Psoas muscle (tissue), 8 donors: ENCODE results near the gene OR2T34. TPM values are rescaled to one million over a fixed set of nuclear protein-coding genes. Genes with fewer than 3 reads are reported as not detected.
"Not testable (repeated sequence)": the region's sequence is repeated elsewhere in the genome, so short reads cannot be mapped to it uniquely, and the experiment has no call there.

ENCODE experiments used
- ATAC-seq, 4 donors: fragments of 200-7000 bp; cut with Tn5 transposase; one replicate each; pipeline ENCODE4 v1.9.1; 2020; ENCODE audit warnings: moderate library complexity in 3 of 4, mild to moderate bottlenecking in 2 of 4
- DNase-seq, 2 donors: peaks; one replicate each; pipeline ENCODE4 v3.0.0-alpha.2; 2020
- H3K27ac ChIP-seq: fragments of 200-600 bp; one replicate; pipeline ENCODE4 v1.8.0; 2022
- H3K27me3 ChIP-seq, 3 donors: fragments of 200-600 bp in 1 of 3; one replicate each; pipeline versions ENCODE4 v1.6.1 to v1.8.0; 2013 to 2022; ENCODE audit warnings: low read length in 2 of 3, mild to moderate bottlenecking in 2 of 3, moderate library complexity in 1 of 3; ENCODE audit not compliant: insufficient read depth in 3 of 3
- H3K36me3 ChIP-seq, 2 donors: fragments of 200-600 bp in 1 of 2; one replicate each; pipeline versions ENCODE4 v1.6.1 to v1.8.0; 2013 to 2022; ENCODE audit warnings: low read depth in 1 of 2, mild to moderate bottlenecking in 1 of 2, moderate library complexity in 1 of 2; ENCODE audit not compliant: insufficient read depth in 1 of 2
- H3K4me1 ChIP-seq: fragments of 200-600 bp; one replicate; pipeline ENCODE4 v1.8.0; 2022
- H3K4me3 ChIP-seq: fragments of 200-600 bp; one replicate; pipeline ENCODE4 v1.8.0; 2022; ENCODE audit warnings: mild to moderate bottlenecking
- H3K9me3 ChIP-seq: fragments of 200-600 bp; one replicate; pipeline ENCODE4 v1.8.0; 2022
- WGBS, 3 donors: extraction: QIAGEN DNeasy Blood & Tissue Kit; methylation state at CpG; one replicate each; pipeline versions ENCODE4 v1.1.6 to v1.1.7; 2013; 5-methylcytosine and 5-hydroxymethylcytosine counted together
- intact Hi-C, 2 donors: fragments of 100-400 bp; cut with DNase I; formaldehyde crosslinking; loops; one replicate each; pipeline versions ENCODE4 v1.11.0 to v1.14.2; 2022
- long read RNA-seq, 2 donors: library from polyadenylated mRNA; unstranded; transcript quantifications; one replicate each; pipeline ENCODE4 v2.0.0, GENCODE V29; 2021
- polyA plus RNA-seq, 3 donors: library from polyadenylated mRNA; stranded (reverse); fragments of 200-250 nt; gene quantifications; one replicate each; pipeline ENCODE4 v1.2.3, GENCODE V29; 2013
- total RNA-seq, 4 donors: library from RNA; stranded (reverse); fragmentation: NEBNext Ultra II Directional in 2 of 4; extraction: Animal tissue kit (Norgen Biotek cat#: 25700) in 2 of 4; gene quantifications; one replicate each; pipeline versions ENCODE4 v1.2.1 to v1.2.4, GENCODE V29; 2021 to 2023
- TF ChIP-seq, protein P1 (sequence below): fragments of 200-600 bp; IDR thresholded peaks from one replicate; pipeline ENCODE4 v1.8.0; 2022; ENCODE audit warnings: antibody characterized with exemption
- donor health status: healthy with polysubstance abuse.
- donor health status: DM: no; HTN: no; CAD: no; lungs with moderate emphysema.
- donor health status: Bipolar disorder and iron deficiency.
- donor health status: healthy.
- donor health status: DM: yes; HTN: yes; CAD: no.
- donor health status: DM: no; HTN: no; CAD: no.
- donor health status: DM: no; HTN: no; CAD: no.
- donor health status: DM: yes; HTN: yes; CAD: no.

Gene OR2T34, protein sequence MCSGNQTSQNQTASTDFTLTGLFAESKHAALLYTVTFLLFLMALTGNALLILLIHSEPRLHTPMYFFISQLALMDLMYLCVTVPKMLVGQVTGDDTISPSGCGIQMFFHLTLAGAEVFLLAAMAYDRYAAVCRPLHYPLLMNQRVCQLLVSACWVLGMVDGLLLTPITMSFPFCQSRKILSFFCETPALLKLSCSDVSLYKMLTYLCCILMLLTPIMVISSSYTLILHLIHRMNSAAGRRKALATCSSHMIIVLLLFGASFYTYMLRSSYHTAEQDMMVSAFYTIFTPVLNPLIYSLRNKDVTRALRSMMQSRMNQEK
- total RNA-seq: not detected
- not detected for polyA plus RNA-seq
- long read RNA-seq, donor 1: 0 reads
- long read RNA-seq, donor 2: 0 reads

DNA sequence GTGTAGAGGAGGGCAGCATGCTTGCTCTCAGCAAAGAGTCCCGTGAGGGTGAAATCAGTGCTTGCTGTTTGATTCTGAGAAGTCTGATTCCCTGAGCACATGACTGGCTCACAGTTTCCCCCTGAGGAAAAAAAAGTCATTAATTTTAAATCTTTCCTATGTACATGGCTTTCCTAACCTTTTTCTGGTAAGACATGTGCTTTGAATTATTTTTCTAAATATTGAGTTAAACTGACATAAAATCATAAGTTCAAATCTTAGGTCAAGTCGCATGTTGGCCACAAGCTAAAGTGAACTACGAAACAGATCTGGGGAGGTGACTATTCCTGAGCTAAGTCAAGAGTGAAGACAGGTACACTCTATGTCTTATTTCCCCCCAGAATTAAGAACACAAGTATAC is at the start of gene OR2T34:
Gene OR2T34, minus strand, starts transcription at position 101 of the 400 bp plus-strand sequence. Its CDS starts 0 bp downstream, at position 101.
- H3K27me3 ChIP-seq, H3K4me3 ChIP-seq, DNase-seq, H3K27ac ChIP-seq, H3K36me3 ChIP-seq, intact Hi-C loops, H3K9me3 ChIP-seq, ATAC-seq, H3K4me1 ChIP-seq: not testable (repeated sequence)
- 76 to 83% (median 78%) methylated on average over 3 of the region's 3 CpGs for WGBS, 3 donors

DNA sequence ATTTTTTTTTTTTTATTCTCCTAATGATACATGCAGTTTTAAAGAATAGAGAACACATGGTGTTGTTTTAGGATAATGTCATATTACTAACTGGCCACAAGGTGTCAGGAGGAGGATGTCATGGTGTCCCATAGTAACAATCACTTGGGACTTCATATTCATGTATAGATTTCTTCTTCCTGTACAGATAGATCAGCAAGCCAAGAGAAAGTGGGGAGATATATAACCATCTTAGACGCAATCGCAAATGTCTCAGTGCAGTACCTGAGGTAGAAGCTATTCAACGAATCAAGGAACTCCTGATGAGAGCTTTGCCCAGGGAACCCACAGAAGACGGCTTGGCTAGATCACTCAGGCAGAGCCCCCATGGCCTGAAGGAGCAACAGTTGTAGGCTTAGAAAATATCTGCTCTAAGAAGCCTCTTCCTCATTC is 48.0 kb upstream of the OR2T34 start:
- Histone ChIP-seq H3K9me3 (no peaks in the 10 kb centered on the region), H3K4me1 (no peaks in the 10 kb centered on the region), H3K27me3 (no peaks in the 10 kb centered on the region), H3K27ac (no peak overlapping the region), H3K36me3 (no peaks in the 10 kb centered on the region), H3K4me3 (no peak overlapping the region)
- intact Hi-C loops: loop anchor here in 1 of 2 donors (2.0 kb wide), 1 partner anchor 184 kb away; no protein-coding TSS in a partner anchor
- 62 to 81% (median 78%) methylated on average over 4 of the region's 4 CpGs for WGBS, 3 donors
- DNase-seq: no peak
- no peak for ATAC-seq
- TF ChIP-seq, protein P1, sequence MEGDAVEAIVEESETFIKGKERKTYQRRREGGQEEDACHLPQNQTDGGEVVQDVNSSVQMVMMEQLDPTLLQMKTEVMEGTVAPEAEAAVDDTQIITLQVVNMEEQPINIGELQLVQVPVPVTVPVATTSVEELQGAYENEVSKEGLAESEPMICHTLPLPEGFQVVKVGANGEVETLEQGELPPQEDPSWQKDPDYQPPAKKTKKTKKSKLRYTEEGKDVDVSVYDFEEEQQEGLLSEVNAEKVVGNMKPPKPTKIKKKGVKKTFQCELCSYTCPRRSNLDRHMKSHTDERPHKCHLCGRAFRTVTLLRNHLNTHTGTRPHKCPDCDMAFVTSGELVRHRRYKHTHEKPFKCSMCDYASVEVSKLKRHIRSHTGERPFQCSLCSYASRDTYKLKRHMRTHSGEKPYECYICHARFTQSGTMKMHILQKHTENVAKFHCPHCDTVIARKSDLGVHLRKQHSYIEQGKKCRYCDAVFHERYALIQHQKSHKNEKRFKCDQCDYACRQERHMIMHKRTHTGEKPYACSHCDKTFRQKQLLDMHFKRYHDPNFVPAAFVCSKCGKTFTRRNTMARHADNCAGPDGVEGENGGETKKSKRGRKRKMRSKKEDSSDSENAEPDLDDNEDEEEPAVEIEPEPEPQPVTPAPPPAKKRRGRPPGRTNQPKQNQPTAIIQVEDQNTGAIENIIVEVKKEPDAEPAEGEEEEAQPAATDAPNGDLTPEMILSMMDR: peak; percentile 52

DNA sequence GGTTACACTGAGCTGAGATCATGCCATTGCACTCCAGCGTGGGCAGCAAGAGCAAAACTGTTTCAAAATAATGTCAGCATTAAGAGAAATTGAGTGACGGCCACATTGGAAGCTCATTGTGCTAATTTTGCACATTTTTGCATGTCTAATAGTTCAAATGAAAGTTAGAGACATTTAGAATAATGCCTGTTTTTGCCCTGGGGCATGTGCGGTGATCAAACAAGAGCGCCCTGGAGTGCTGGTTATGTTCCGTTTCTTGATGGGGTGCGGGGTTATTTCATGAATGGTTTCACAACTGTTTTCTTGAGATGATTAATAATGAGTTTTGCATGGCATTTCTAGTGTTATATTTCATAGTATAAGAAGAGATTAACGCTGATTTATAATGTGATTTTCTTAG is 47.2 kb upstream of the OR2T34 start:
- Histone ChIP-seq H3K4me1 (no peaks in the 10 kb centered on the region), H3K9me3 (no peaks in the 10 kb centered on the region), H3K4me3 (no peak overlapping the region), H3K27me3 (no peaks in the 10 kb centered on the region), H3K36me3 (no peaks in the 10 kb centered on the region), H3K27ac (no peak overlapping the region)
- intact Hi-C loops: loop anchor here in 1 of 2 donors (2.0 kb wide), 1 partner anchor 185 kb away; no protein-coding TSS in a partner anchor
- WGBS, 3 donors: 68 to 71% (median 69%) methylated on average over 7 of the region's 7 CpGs
- TF ChIP-seq, protein P1: no peak
- DNase-seq: no peak
- no peak for ATAC-seq

DNA sequence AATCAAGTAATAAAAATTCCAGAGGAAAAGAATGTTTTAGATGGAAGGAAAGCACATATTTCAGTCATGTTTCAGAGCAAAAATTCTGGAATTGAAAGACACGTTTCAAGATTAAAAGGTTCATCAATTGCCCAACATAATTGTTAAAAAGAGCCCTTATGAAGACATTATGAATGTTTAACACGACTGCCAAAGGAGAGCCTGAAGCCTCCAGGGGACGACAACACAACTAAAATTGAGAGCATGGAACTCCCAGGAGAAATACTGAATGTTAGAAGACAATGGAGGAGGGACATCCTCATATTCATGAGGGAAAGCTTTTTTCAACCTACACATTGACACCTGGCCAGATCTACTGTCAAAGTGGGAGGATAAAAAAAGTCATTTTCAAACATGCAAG is 44.3 kb upstream of the OR2T34 start:
- no peak for ATAC-seq
- Histone ChIP-seq H3K4me3 (no peak overlapping the region), H3K27ac (no peak overlapping the region), H3K27me3 (no peaks in the 10 kb centered on the region), H3K36me3 (no peaks in the 10 kb centered on the region), H3K9me3 (no peaks in the 10 kb centered on the region), H3K4me1 (no peaks in the 10 kb centered on the region)
- intact Hi-C loops: no loop called here
- 2 to 5% (median 4%) methylated on average over 3 of the region's 3 CpGs for whole genome bisulfite sequencing, 3 donors
- TF ChIP-seq, protein P1: peak; percentile 52
- peak; percentile 15 to 57 for DNase-seq

DNA sequence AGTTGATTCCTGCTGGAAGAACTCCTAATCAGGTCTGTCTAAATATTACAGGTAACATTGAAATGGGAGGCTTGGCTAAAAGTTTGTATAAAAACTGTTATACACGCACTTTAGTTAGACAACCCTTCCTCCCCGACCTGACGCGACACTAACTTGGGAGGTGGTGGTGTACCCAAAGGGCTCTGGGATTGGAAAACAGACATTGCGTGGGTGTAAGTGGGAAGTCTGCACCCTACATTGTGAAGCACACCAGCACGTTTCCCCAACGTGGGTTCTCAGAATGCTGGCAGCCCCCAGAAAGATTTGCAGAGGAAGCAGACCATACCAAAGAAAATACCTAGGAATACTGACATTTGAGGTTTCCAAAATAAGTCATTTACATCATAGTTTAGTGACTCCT is 43.6 kb upstream of the OR2T34 start:
- intact Hi-C loops: no loop called here
- TF ChIP-seq, protein P1: no peak
- no peak for ATAC-seq

More for the DNA sequence above, 43.6 kb upstream of the OR2T34 start:
- H3K4me1 ChIP-seq: no peaks in the 10 kb centered on the region
- WGBS, 3 donors: 69 to 77% (median 71%) methylated on average over 7 of the region's 7 CpGs
- H3K36me3 ChIP-seq: no peaks in the 10 kb centered on the region
- no peaks in the 10 kb centered on the region for H3K9me3 ChIP-seq
- DNase-seq: no peak
- H3K4me3 ChIP-seq: no peak overlapping the region
- H3K27me3 ChIP-seq: no peaks in the 10 kb centered on the region
- no peak overlapping the region for H3K27ac ChIP-seq
